Trophoblast cell (in vitro differentiated cells and primary cell): Measurements from ENCODE around the gene CHI3L2.

Experiments used
- DNase-seq, 2 donors: peaks; one replicate each; pipeline ENCODE4 v3.0.0-alpha.2; 2016
- H2AFZ ChIP-seq: 2 replicates; pipeline ENCODE4 v1.6.1; 2013; ENCODE audit warnings: low read length, moderate library complexity, mild to moderate bottlenecking; ENCODE audit not compliant: insufficient read depth, poor library complexity
- H2AK5ac ChIP-seq: 2 replicates; pipeline ENCODE4 v1.6.1; 2013; ENCODE audit warnings: mild to moderate bottlenecking, low read length
- H2BK120ac ChIP-seq: 2 replicates; pipeline ENCODE4 v1.6.1; 2013; ENCODE audit warnings: low read length, mild to moderate bottlenecking, moderate library complexity; ENCODE audit not compliant: insufficient read depth, poor library complexity
- H2BK12ac ChIP-seq: 2 replicates; pipeline ENCODE4 v1.6.1; 2013; ENCODE audit warnings: mild to moderate bottlenecking, low read length, moderate library complexity
- H2BK5ac ChIP-seq: 2 replicates; pipeline ENCODE4 v1.6.1; 2013; ENCODE audit warnings: low read length, low read depth, moderate library complexity, mild to moderate bottlenecking; ENCODE audit not compliant: poor library complexity
- H3K14ac ChIP-seq: 2 replicates; pipeline ENCODE4 v1.6.1; 2013; ENCODE audit warnings: mild to moderate bottlenecking, low read length
- H3K18ac ChIP-seq: 2 replicates; pipeline ENCODE4 v1.6.1; 2013; ENCODE audit warnings: mild to moderate bottlenecking, low read length
- H3K23ac ChIP-seq: 2 replicates; pipeline ENCODE4 v1.6.1; 2013; ENCODE audit warnings: low read length
- H3K27ac ChIP-seq: 2 replicates; pipeline ENCODE4 v1.5.1; 2013; ENCODE audit warnings: low read depth, mild to moderate bottlenecking, inconsistent platforms, low read length, moderate library complexity
- H3K27me3 ChIP-seq: 2 replicates; pipeline ENCODE4 v1.6.1; 2013; ENCODE audit warnings: inconsistent platforms, mild to moderate bottlenecking, low read length, moderate library complexity; ENCODE audit not compliant: insufficient read depth
- H3K36me3 ChIP-seq, 2 experiments: 1 replicate in 1 of 2; 2 replicates in 1 of 2; pipeline ENCODE4 v1.6.1; 2013; ENCODE audit warnings: low read length in 2 of 2, mild to moderate bottlenecking in 2 of 2, moderate library complexity in 1 of 2; ENCODE audit not compliant: insufficient read depth in 2 of 2, control insufficient read depth in 1 of 2
- H3K4ac ChIP-seq: 2 replicates; pipeline ENCODE4 v1.6.1; 2013; ENCODE audit warnings: low read depth, mild to moderate bottlenecking, low read length, moderate library complexity
- H3K4me1 ChIP-seq, 2 experiments: 1 replicate in 1 of 2; 2 replicates in 1 of 2; pipeline ENCODE4 v1.6.1; 2013; ENCODE audit warnings: low read length in 2 of 2, mild to moderate bottlenecking in 2 of 2, moderate library complexity in 1 of 2; ENCODE audit not compliant: insufficient read depth in 2 of 2, control insufficient read depth in 1 of 2
- H3K4me2 ChIP-seq: 2 replicates; pipeline ENCODE4 v1.6.1; 2013; ENCODE audit warnings: inconsistent platforms, mild to moderate bottlenecking, low read length, moderate library complexity
- H3K4me3 ChIP-seq: 2 replicates; pipeline ENCODE4 v1.5.1; 2013; ENCODE audit warnings: mild to moderate bottlenecking, low read depth, low read length, inconsistent platforms
- H3K79me1 ChIP-seq: one replicate; pipeline ENCODE4 v1.6.1; 2013; ENCODE audit warnings: low read length
- H3K79me2 ChIP-seq: 2 replicates; pipeline ENCODE4 v1.6.1; 2013; ENCODE audit warnings: low read length, mild to moderate bottlenecking; ENCODE audit not compliant: control insufficient read depth, insufficient read depth, poor library complexity
- H3K9ac ChIP-seq: 2 replicates; pipeline ENCODE4 v1.6.1; 2013; ENCODE audit warnings: mild to moderate bottlenecking, low read length
- H3K9me3 ChIP-seq: 2 replicates; pipeline ENCODE4 v1.6.1; 2013; ENCODE audit warnings: low read depth, mild to moderate bottlenecking, control low read depth, inconsistent platforms, low read length; ENCODE audit not compliant: insufficient read depth
- H4K12ac ChIP-seq: 2 replicates; pipeline ENCODE4 v1.6.1; 2013; ENCODE audit warnings: low read depth, mild to moderate bottlenecking, low read length, moderate library complexity
- H4K8ac ChIP-seq: 2 replicates; pipeline ENCODE4 v1.6.1; 2013; ENCODE audit warnings: low read depth, mild to moderate bottlenecking, low read length, moderate library complexity
- H4K91ac ChIP-seq: one replicate; pipeline ENCODE4 v1.6.1; 2013; ENCODE audit warnings: low read depth, mild to moderate bottlenecking, low read length, moderate library complexity
- WGBS: extraction: QIAGEN DNeasy Blood & Tissue Kit; methylation state at CpG from one replicate; pipeline ENCODE4 v1.1.7; 2013; ENCODE audit warnings: missing lambda C conversion rate; ENCODE audit not compliant: insufficient read length, insufficient coverage; ENCODE audit errors: extremely low coverage; 5-methylcytosine and 5-hydroxymethylcytosine counted together

Gene CHI3L2

GRCh38 chr1:111280267-111280666 is 52.8 kb downstream of the CHI3L2 start:
- Histone ChIP-seq H4K91ac (no peak overlapping the region), H3K9ac (no peak overlapping the region), H3K14ac (no peak overlapping the region)

GRCh38 chr1:111281411-111281810 is 53.9 kb downstream of the CHI3L2 start:
- no peaks in the 10 kb centered on the region for H3K9me3 ChIP-seq
- H3K23ac ChIP-seq, result no peak overlapping the region
- no peaks in the 10 kb centered on the region for H3K27me3 ChIP-seq
- H3K36me3 ChIP-seq, result no peaks in the 10 kb centered on the region
- H4K91ac ChIP-seq, result no peak overlapping the region
- peak overlapping the region; percentile 17 for H3K27ac ChIP-seq
- no peak overlapping the region for H3K4me3 ChIP-seq
- H2BK5ac ChIP-seq, result no peak overlapping the region
- H2BK12ac ChIP-seq, result no peak overlapping the region
- peak overlapping the region; percentile 54 for H3K14ac ChIP-seq
- H2AFZ ChIP-seq, result no peak overlapping the region
- H3K9ac ChIP-seq, result no peak overlapping the region
- H3K79me2 ChIP-seq, result no peaks in the 10 kb centered on the region
- H2BK120ac ChIP-seq, result no peak overlapping the region
- H3K18ac ChIP-seq, result no peak overlapping the region
- H3K79me1 ChIP-seq, result peaks cover 2% of the 10 kb centered on the region
- no CpG with 5 or more reads among the region's 5 CpGs for WGBS
- no peak overlapping the region for H2AK5ac ChIP-seq
- peak overlapping the region; percentile 28 for H3K4me2 ChIP-seq
- no peak overlapping the region for H4K12ac ChIP-seq
- peak in 1 of 2 donors; percentile 23 for DNase-seq
- H4K8ac ChIP-seq, result no peak overlapping the region
- H3K4me1 ChIP-seq, result peaks cover 6 to 12% of the 10 kb centered on the region in 2 experiments
- H3K4ac ChIP-seq, result no peak overlapping the region

More at GRCh38 chr1:111280267-111280666, 52.8 kb downstream of the CHI3L2 start:
- H3K4me1 ChIP-seq, result peaks cover 2 to 7% of the 10 kb centered on the region in 2 experiments
- H2AK5ac ChIP-seq, result no peak overlapping the region
- no peak overlapping the region for H4K12ac ChIP-seq
- no peak overlapping the region for H2BK5ac ChIP-seq
- H2BK12ac ChIP-seq, result peak overlapping the region; percentile 71
- no peak overlapping the region for H3K18ac ChIP-seq
- H3K27me3 ChIP-seq, result no peaks in the 10 kb centered on the region
- H3K79me2 ChIP-seq, result no peaks in the 10 kb centered on the region
- no peak for DNase-seq
- H4K8ac ChIP-seq, result no peak overlapping the region
- no peak overlapping the region for H2AFZ ChIP-seq
- peak overlapping the region; percentile 20 for H2BK120ac ChIP-seq
- H3K4me3 ChIP-seq, result no peak overlapping the region
- no peaks in the 10 kb centered on the region for H3K36me3 ChIP-seq
- H3K79me1 ChIP-seq, result peaks cover 2% of the 10 kb centered on the region
- H3K27ac ChIP-seq, result no peak overlapping the region
- no peak overlapping the region for H3K23ac ChIP-seq
- no peaks in the 10 kb centered on the region for H3K9me3 ChIP-seq
- H3K4ac ChIP-seq, result no peak overlapping the region
- no peak overlapping the region for H3K4me2 ChIP-seq

GRCh38 chr1:111283838-111284237 is 56.3 kb downstream of the CHI3L2 start:
- Histone ChIP-seq H2BK12ac (no peak overlapping the region), H3K23ac (no peak overlapping the region), H3K79me1 (peaks cover 2% of the 10 kb centered on the region), H2BK5ac (no peak overlapping the region), H3K79me2 (no peaks in the 10 kb centered on the region), H3K4ac (no peak overlapping the region), H3K9ac (no peak overlapping the region), H3K4me3 (no peak overlapping the region), H3K27me3 (no peaks in the 10 kb centered on the region), H3K9me3 (no peaks in the 10 kb centered on the region), H3K36me3 (no peaks in the 10 kb centered on the region), H3K4me1 (peaks cover 6 to 12% of the 10 kb centered on the region in 2 experiments), H2BK120ac (no peak overlapping the region), H2AFZ (no peak overlapping the region), H3K27ac (no peak overlapping the region), H4K91ac (no peak overlapping the region), H3K14ac (no peak overlapping the region), H2AK5ac (no peak overlapping the region), H3K18ac (no peak overlapping the region), H4K8ac (no peak overlapping the region), H3K4me2 (no peak overlapping the region), H4K12ac (no peak overlapping the region)
- no peak for DNase-seq

GRCh38 chr1:111285879-111286278 is 58.4 kb downstream of the CHI3L2 start:
- no peak overlapping the region for H2BK5ac ChIP-seq
- no CpG with 5 or more reads among the region's 2 CpGs for WGBS
- H4K91ac ChIP-seq, result no peak overlapping the region
- no peak overlapping the region for H3K27ac ChIP-seq
- no peak overlapping the region for H2AFZ ChIP-seq
- H3K4me1 ChIP-seq, result peaks cover 6 to 12% of the 10 kb centered on the region in 2 experiments
- H2BK12ac ChIP-seq, result no peak overlapping the region
- H4K12ac ChIP-seq, result no peak overlapping the region
- no peaks in the 10 kb centered on the region for H3K9me3 ChIP-seq
- no peak overlapping the region for H2BK120ac ChIP-seq
- H3K23ac ChIP-seq, result no peak overlapping the region
- H3K4me2 ChIP-seq, result no peak overlapping the region
- H3K79me2 ChIP-seq, result no peaks in the 10 kb centered on the region
- H3K14ac ChIP-seq, result no peak overlapping the region
- H3K79me1 ChIP-seq, result no peaks in the 10 kb centered on the region
- DNase-seq, result peak; percentile 45 to 85
- no peak overlapping the region for H2AK5ac ChIP-seq
- H3K4me3 ChIP-seq, result no peak overlapping the region
- no peaks in the 10 kb centered on the region for H3K27me3 ChIP-seq
- H3K36me3 ChIP-seq, result no peaks in the 10 kb centered on the region
- no peak overlapping the region for H4K8ac ChIP-seq
- H3K9ac ChIP-seq, result no peak overlapping the region
- no peak overlapping the region for H3K4ac ChIP-seq
- no peak overlapping the region for H3K18ac ChIP-seq
